ENCODE data around the gene FAT1.

The FAT1 gene

DNA sequence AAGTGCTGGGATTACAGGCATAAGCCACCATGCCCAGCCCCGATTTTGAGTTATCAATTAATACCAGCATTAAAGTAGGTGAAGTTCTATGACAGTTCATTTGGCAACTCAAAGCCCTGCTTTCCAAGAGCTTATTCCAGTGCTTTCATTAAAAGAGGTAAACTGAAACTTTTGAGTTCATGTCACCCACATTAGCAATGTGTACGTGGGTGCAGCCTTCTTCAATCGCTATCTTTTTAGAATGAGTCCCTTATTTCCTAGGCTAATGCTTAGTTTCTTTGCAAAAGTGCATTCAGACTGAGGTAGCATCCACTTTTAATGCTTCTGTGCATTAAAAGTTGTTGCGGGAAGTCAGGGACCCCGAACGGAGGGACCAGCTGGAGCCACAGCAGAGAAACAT is 142.2 kb downstream of the FAT1 start:
- no peak overlapping the region for H3K27ac ChIP-seq
- TF ChIP-seq, protein P1, sequence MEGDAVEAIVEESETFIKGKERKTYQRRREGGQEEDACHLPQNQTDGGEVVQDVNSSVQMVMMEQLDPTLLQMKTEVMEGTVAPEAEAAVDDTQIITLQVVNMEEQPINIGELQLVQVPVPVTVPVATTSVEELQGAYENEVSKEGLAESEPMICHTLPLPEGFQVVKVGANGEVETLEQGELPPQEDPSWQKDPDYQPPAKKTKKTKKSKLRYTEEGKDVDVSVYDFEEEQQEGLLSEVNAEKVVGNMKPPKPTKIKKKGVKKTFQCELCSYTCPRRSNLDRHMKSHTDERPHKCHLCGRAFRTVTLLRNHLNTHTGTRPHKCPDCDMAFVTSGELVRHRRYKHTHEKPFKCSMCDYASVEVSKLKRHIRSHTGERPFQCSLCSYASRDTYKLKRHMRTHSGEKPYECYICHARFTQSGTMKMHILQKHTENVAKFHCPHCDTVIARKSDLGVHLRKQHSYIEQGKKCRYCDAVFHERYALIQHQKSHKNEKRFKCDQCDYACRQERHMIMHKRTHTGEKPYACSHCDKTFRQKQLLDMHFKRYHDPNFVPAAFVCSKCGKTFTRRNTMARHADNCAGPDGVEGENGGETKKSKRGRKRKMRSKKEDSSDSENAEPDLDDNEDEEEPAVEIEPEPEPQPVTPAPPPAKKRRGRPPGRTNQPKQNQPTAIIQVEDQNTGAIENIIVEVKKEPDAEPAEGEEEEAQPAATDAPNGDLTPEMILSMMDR (conservative IDR thresholded peaks at IDR 0.05; ENCODE audit: low read depth): no peak
- no peak for DNase-seq (ENCODE audit: low spot score)
- POLR2A ChIA-PET (ENCODE audit: low non-redundant PET): no interaction called here
- CTCF ChIA-PET: no interaction called here

DNA sequence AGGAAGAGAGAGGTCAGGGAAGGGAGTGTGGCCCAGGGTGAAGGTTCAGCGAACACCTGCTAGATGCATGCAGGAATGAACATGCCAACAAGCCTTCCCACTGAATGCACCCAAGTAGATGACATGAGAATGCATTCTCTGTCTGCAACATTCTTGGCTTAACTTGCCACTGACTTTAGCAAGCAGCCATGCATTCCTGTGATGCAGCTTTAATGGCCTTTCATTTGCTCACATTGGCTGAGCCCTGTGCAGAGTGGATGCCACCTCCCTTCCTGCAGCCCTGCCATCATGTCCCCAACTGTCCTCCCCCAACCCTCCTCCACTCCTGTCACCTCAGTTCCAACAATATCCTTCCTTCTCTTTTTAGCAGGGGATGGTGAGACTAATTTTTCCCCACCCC is 143.0 kb downstream of the FAT1 start:
- ChIA-PET POLR2A (ENCODE audit: low non-redundant PET) (no interaction called here), CTCF (no interaction called here)
- TF ChIP-seq, protein P1 (conservative IDR thresholded peaks at IDR 0.05; ENCODE audit: low read depth): no peak
- H3K27ac ChIP-seq: no peak overlapping the region
- no peak for DNase-seq (ENCODE audit: low spot score)

DNA sequence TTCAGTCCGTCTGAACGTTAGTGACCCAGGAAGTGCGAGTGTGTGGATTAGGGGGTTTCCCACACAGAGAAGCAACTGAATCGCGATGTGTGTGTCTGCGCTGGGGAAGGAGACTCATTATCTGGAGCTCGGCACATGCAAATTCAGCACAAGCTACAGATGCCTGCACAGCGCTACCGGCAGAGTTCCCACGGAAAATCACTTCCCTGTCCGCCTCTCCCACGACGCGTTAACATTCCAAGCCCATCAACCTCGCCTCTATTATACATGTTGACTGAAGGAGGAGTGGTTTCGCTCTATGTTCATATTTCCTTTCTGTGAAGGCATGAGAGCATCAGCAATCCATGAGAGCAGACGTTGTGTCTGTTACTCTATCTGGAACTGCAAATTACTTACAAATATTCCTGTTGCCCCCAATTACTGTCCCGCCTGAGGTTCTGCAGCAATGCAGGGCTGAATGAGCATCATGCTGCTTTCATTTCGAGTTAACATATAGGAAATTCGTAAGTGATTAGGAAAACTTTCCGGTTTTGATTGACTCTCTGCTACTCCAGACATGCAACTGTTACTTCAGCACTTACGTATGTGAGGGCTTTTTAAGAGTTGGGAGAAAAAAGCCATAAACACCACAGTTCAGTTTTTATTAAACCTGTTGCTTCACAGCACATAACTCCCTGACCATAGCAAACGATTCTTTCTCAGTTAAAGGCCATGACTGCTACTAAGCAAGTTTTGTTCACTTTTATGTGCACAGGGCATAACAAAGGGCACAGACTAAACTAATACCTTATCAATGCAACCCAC is 153.3 kb downstream of the FAT1 start:
- no peak for DNase-seq (ENCODE audit: low spot score)
- CTCF ChIA-PET: no interaction called here
- POLR2A ChIA-PET (ENCODE audit: low non-redundant PET): no interaction called here
- H3K27ac ChIP-seq: no peak overlapping the region
- TF ChIP-seq, protein P1 (conservative IDR thresholded peaks at IDR 0.05; ENCODE audit: low read depth): no peak

DNA sequence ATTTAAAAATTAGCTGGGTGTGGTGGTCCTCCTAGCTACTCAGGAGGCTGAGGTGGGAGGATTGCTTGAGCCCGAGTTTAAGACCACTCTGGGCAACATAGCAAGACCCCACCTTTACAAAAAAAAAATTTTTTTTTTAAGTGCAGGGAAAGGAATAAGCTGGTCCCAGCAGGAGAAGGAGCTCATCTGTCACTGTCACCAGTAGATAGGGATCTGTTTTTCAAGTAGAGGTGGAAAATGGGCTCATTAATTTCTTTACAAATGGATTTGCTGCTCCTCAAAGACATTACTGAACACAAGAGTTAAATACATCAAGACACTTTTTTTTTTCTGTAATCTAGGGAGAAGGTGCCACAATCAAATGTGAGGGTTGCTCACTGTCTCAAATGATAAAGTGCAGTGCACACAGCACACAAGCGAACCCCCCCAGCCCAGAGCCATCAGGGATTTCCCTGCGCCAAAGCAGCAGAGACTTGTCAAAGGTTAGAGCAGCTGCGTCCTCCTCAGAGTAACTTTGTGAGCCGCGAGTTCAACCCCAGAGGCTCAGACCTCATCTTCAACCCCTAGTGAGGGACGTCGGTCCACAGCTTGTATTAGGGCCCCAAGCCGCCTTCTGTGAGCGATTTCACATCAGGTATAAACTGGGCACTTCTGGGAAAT is 154.0 kb downstream of the FAT1 start:
- DNase-seq (ENCODE audit: low spot score): no peak
- TF ChIP-seq, protein P1 (conservative IDR thresholded peaks at IDR 0.05; ENCODE audit: low read depth): no peak
- POLR2A ChIA-PET (ENCODE audit: low non-redundant PET): no interaction called here
- CTCF ChIA-PET: no interaction called here
- no peak overlapping the region for H3K27ac ChIP-seq

DNA sequence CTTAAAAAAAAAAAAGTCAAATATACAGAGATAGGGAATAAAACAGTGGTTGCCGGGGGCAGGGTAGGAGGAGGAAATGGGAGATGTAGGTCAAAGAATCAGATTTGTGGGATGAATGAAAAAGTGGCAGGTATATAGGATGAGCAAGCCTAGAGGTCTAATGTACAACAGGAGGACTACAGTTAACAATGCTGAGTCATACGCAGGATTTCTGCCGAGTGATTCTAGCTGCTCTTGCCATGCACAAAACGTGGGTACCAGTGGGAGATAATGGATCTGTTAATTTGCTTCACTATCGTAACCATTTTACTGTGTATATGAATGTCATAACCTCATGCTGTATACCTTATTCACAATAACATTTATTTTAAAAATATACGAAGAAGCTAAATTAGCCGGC is 157.6 kb downstream of the FAT1 start:
- H3K27ac ChIP-seq: no peak overlapping the region
- CTCF ChIA-PET: interaction anchor here (0.5 kb wide), 1 partner anchor 748 kb away, joined by 4 read pairs; no protein-coding TSS in a partner anchor
- POLR2A ChIA-PET (ENCODE audit: low non-redundant PET): no interaction called here
- DNase-seq (ENCODE audit: low spot score): no peak
- TF ChIP-seq, protein P1 (conservative IDR thresholded peaks at IDR 0.05; ENCODE audit: low read depth): no peak

DNA sequence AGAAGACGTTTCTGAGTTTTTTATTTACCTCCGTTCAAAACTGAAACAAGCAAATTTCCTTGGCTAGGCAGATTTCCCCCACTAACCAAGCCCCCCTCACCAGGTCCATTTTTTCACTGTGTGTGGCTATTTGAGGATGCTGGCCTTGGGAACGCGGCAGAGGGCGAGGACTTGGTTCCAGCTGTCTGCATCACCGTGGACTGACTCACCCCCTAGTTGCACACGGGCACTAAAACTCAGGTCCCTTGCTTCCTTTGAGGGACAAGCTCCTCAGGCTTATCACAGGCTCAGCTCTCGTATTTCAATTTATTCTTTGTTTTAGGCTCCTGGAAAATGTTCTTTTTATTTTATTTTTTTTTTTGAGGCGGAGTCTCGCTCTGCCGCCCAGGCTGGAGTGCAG is 159.9 kb downstream of the FAT1 start:
- TF ChIP-seq, protein P1 (conservative IDR thresholded peaks at IDR 0.05; ENCODE audit: low read depth): no peak
- POLR2A ChIA-PET (ENCODE audit: low non-redundant PET): no interaction called here
- CTCF ChIA-PET: no interaction called here
- H3K27ac ChIP-seq: no peak overlapping the region
- DNase-seq (ENCODE audit: low spot score): no peak

Data from RWPE1 (cell line).